GM21825 (cell line): ENCODE data around the gene CCDC78.

Experiments used
- ATAC-seq: cut with Tn5 transposase; IDR thresholded peaks from one replicate; pipeline ENCODE4 v1.9.1; 2021; ENCODE audit warnings: mild to moderate bottlenecking, moderate library complexity; ENCODE audit not compliant: unreplicated experiment

Gene CCDC78

GRCh38 chr16:726438-727290 is at the start of gene CCDC78, which contains the start of gene HAGHL:
TSS of gene CCDC78 (minus strand) at chr16:726443. CDS start at chr16:726367, 76 bp downstream.
TSS of gene HAGHL (plus strand) at chr16:727106. CDS start at chr16:727510, 404 bp downstream.
- no peak for ATAC-seq

- ATAC-seq: no peak
Observed at GRCh38 chr16:775236-775796, 49.1 kb upstream of the CCDC78 start.

- ATAC-seq: no peak
Observed at GRCh38 chr16:774086-775001, 48.1 kb upstream of the CCDC78 start.

GRCh38 chr16:772959-773358 is 46.7 kb upstream of the CCDC78 start:
- ATAC-seq: no peak

GRCh38 chr16:770411-770810 is 44.2 kb upstream of the CCDC78 start:
- ATAC-seq: no peak

- no peak for ATAC-seq
Observed at GRCh38 chr16:769934-770333, 43.7 kb upstream of the CCDC78 start.

- no peak for ATAC-seq
Observed at GRCh38 chr16:769184-769784, 43.0 kb upstream of the CCDC78 start.

- ATAC-seq: no peak
Observed at GRCh38 chr16:768428-768827, 42.2 kb upstream of the CCDC78 start.

- ATAC-seq: no peak
Observed at GRCh38 chr16:767743-768235, 41.5 kb upstream of the CCDC78 start.

- ATAC-seq: no peak
Observed at GRCh38 chr16:766820-767640, 40.8 kb upstream of the CCDC78 start.

- no peak for ATAC-seq
Observed at GRCh38 chr16:766008-766819, 40.0 kb upstream of the CCDC78 start.

- no peak for ATAC-seq
Observed at GRCh38 chr16:765488-765865, 39.2 kb upstream of the CCDC78 start.

GRCh38 chr16:764848-765487 is 38.7 kb upstream of the CCDC78 start:
- no peak for ATAC-seq

- ATAC-seq: no peak
Observed at GRCh38 chr16:764184-764750, 38.0 kb upstream of the CCDC78 start.

- no peak for ATAC-seq
Observed at GRCh38 chr16:763369-764183, 37.3 kb upstream of the CCDC78 start.

- no peak for ATAC-seq
Observed at GRCh38 chr16:762595-763268, 36.5 kb upstream of the CCDC78 start.
